ENCODE measurements around the gene ZIC2. TPM values are rescaled to one million over a fixed set of nuclear protein-coding genes. Genes with fewer than 3 reads are reported as not detected.

The ZIC2 gene
- total RNA-seq, 1 experiment from 2014 or later: 3.5 TPM

DNA sequence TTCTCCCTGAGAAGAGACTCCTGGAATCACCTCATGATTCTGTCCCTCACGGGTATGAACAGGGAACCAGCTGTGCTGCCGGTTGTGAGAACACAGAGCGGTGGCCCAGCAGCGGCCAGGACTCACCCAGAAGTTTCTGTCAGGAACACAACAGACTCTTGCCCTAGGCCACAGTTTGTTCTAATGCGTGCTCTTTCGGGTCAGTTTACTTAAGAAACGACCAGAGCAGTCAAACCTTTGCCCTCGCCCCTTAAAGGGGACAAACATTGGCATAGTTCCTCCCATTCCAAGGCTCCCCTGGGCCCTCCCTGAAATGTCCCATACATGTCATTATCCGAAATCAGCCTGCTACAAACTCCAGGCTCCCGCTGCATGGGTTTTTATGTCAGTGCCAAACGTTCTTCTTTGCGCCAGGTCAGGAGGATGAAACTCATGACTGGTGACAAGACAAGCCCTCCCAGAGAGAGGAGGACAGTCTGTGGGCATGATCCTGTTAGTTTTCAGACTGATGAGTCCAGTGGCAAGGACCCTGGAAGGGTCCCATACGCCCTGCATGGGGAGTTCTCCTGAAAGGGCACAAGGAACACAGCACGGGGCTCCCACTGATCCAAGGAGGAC is 28.3 kb upstream of the ZIC2 start:
- TF ChIP-seq CTCF (IDR thresholded peaks at IDR 0.05; ENCODE audit: unreplicated experiment): no peak
- DNase-seq: no peak
- Mint-ChIP-seq H3K27ac (ENCODE audit: unreplicated experiment) (no peak overlapping the region), H3K4me3 (ENCODE audit: low read depth, unreplicated experiment) (no peak overlapping the region), H3K27me3 (ENCODE audit: unreplicated experiment) (peaks cover 12% of the 10 kb centered on the region), H3K4me1 (ENCODE audit: low read depth, unreplicated experiment) (no peaks in the 10 kb centered on the region), H3K36me3 (ENCODE audit: insufficient read depth, unreplicated experiment) (peaks cover 4% of the 10 kb centered on the region), H3K9me3 (ENCODE audit: low read depth, unreplicated experiment) (no peaks in the 10 kb centered on the region)
- intact Hi-C loops (cut with micrococcal nuclease; ENCODE audit: unreplicated experiment): no loop called here
- no TSS peak for BruUV-seq (replicated peaks)
- CTCF ChIA-PET: no interaction called here

GRCh38 chr13:99955107-99955746 is 26.4 kb upstream of the ZIC2 start:
- no peak overlapping the region for H3K4me3 Mint-ChIP-seq (ENCODE audit: low read depth, unreplicated experiment)
- TF ChIP-seq CTCF (IDR thresholded peaks at IDR 0.05; ENCODE audit: unreplicated experiment): no peak
- no peak for DNase-seq
- H3K9me3 Mint-ChIP-seq (ENCODE audit: low read depth, unreplicated experiment): no peaks in the 10 kb centered on the region
- intact Hi-C loops (cut with micrococcal nuclease; ENCODE audit: unreplicated experiment): no loop called here
- no TSS peak for BruUV-seq (replicated peaks)
- H3K36me3 Mint-ChIP-seq (ENCODE audit: insufficient read depth, unreplicated experiment): peaks cover 4% of the 10 kb centered on the region
- H3K4me1 Mint-ChIP-seq (ENCODE audit: low read depth, unreplicated experiment): no peaks in the 10 kb centered on the region
- no peak overlapping the region for H3K27ac Mint-ChIP-seq (ENCODE audit: unreplicated experiment)
- CTCF ChIA-PET: no interaction called here
- no peaks in the 10 kb centered on the region for H3K27me3 Mint-ChIP-seq (ENCODE audit: unreplicated experiment)

GRCh38 chr13:99955747-99956472 is 25.7 kb upstream of the ZIC2 start:
- BruUV-seq (replicated peaks): no TSS peak

More at GRCh38 chr13:99955747-99956472, 25.7 kb upstream of the ZIC2 start:
- Mint-ChIP-seq H3K9me3 (ENCODE audit: low read depth, unreplicated experiment) (no peaks in the 10 kb centered on the region), H3K27ac (ENCODE audit: unreplicated experiment) (no peak overlapping the region), H3K4me3 (ENCODE audit: low read depth, unreplicated experiment) (no peak overlapping the region), H3K4me1 (ENCODE audit: low read depth, unreplicated experiment) (no peaks in the 10 kb centered on the region), H3K36me3 (ENCODE audit: insufficient read depth, unreplicated experiment) (peaks cover 4% of the 10 kb centered on the region), H3K27me3 (ENCODE audit: unreplicated experiment) (no peaks in the 10 kb centered on the region)
- no peak for DNase-seq
- intact Hi-C loops (cut with micrococcal nuclease; ENCODE audit: unreplicated experiment): no loop called here
- no peak for TF ChIP-seq CTCF (IDR thresholded peaks at IDR 0.05; ENCODE audit: unreplicated experiment)
- CTCF ChIA-PET: no interaction called here
